HG02763 (cell line): ENCODE measurements around the gene ARHGAP1.
"Not testable (repeated sequence)": the region's sequence is repeated elsewhere in the genome, so short reads cannot be mapped to it uniquely, and the experiment has no call there.

ENCODE experiments used
- ATAC-seq: cut with Tn5 transposase; IDR thresholded peaks from one replicate; pipeline ENCODE4 v1.9.1; 2021; ENCODE audit warnings: mild to moderate bottlenecking, moderate library complexity; ENCODE audit not compliant: unreplicated experiment

ARHGAP1 gene

DNA sequence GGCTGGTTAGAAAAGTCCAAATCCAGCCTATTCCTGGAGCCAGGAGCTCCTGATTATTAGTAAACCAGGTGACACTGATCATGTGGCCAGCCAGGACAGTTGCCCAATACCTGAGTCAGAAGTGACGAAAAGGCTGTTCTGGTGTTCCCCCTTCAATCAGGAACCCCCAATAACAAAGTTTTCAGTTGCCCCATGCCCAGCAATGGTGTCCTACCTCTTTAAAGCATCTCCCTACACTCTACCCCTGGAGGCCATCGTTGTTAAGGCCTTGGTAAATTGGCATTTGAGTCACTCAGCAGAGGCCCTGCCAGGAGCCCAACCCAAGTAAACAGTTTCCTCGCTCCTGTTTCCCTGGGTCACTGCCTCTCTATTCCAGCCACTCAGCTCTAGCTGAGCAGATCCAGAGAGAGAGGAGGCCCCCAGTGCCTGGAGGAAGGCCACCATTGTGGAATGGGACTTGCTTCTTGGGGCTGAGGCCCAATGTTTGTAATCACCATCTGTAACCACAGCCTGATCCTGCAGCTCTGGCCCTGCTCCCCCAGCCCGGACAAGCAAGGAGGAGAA, 25.0 kb downstream of the ARHGAP1 start:
- no peak for ATAC-seq

DNA sequence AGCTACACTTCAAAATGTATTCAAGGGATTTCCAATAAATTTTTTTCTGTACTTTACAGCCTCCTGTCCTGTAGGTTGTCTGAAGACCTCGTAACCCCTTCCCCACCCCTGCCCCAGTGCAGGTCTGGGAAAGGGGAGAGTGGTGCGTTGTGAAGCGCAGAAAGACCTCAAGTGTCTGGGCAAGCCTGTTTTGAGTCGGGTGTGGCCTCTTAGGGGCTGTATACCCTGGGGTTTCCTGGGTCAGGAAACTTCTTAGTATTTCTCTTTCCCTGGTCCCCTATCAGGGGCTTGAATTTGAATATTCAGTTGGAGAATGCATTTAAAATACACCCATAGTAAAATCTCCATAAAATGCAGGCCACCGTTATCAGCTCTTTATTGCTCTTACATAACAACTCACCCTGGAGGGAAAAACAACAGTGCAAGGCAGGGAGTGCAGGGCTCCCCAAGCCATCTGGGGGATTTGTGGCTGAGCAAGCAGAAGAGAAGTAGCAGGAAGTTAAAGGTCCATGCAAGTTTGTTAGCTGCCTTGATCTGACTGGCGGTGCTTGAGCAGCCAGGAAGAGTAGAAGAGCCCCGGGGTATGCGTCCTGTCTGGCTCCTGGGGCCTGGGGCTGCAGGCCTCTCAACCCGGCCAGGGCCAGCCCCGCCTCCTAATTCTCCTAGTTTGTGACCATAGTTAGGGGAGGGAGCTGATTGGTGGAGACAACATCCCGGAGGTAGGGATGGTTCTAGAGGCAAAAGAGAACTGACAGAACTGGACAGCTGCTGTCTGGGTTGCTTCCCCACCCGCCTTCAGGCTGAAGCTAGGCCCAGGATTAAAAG, 25.7 kb downstream of the ARHGAP1 start:
- no peak for ATAC-seq

DNA sequence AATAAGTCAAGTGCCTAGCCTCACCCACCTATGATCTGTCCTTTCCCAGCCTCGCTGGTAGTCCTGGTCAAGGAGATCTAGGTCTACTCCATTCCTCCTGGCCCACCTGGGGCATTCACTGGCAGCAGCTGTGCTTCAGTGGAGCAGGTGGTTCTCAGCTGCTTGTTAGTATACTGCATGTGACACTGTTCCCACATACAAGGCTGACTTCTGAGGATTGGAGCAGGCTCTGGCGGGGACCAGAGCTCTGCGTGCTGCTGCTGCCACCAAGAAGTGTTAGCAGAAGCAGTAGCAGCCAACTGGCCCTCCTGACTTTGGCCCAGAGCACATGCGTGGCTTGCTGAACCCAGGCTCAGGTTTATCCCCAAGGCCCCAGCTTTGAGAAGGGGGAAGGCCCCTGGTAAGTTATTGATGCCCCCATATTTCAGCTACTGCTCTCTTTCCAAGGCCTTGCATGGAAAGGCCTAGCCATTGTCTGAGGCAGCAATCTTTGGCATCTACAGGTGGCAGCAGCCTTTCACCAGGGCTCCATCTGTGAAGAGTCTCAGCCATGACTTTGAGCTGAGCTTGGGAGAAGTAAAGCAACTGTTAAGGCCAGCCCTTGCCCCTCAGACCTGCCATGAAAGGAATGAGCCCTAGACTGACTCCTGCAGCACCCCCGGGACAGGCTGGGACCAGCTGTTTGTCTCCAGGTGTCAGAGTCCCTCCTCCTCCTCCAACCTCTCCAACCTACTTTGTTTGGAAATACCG, 26.5 kb downstream of the ARHGAP1 start:
- ATAC-seq, result no peak

DNA sequence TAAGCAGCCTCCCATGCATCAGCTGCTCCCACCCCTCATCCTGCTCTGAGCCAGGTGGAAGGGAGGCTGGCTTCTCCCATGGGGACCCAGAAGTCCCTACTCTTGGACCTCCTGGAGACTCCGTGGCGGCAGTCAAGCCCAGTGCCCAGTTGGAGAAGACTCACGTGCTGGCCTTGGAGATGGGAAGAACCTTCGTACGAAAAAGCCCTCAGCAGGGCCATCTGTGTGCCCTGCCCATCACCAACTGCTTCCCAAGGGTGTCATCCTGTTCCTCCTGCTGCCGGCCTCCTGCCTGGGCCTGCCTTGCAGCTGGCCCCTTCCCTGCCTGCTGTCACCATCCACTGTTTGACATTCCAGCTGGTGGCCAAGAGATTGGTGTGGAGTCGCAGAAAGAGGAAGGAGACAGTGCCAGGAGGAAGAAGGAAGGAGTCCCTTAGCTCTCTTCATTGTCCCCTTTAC, 28.0 kb downstream of the ARHGAP1 start:
- no peak for ATAC-seq

DNA sequence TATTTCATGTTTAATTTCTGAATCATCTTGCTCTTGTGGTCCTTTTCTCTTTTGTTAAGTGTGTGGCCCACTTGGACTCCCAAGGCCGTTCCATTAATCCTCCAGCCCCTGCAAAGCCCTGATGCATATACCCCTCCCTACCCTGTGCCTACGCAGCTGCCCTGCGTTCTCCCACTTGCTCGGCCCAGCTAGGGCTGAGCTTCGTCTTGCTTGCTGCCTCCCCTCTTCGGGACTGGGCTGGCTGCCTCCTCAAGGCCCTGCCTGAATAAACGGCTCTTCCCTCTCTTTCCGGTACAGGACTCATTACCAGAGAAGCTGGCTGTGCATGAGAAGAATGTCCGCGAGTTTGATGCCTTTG, 28.5 kb downstream of the ARHGAP1 start:
- no peak for ATAC-seq

DNA sequence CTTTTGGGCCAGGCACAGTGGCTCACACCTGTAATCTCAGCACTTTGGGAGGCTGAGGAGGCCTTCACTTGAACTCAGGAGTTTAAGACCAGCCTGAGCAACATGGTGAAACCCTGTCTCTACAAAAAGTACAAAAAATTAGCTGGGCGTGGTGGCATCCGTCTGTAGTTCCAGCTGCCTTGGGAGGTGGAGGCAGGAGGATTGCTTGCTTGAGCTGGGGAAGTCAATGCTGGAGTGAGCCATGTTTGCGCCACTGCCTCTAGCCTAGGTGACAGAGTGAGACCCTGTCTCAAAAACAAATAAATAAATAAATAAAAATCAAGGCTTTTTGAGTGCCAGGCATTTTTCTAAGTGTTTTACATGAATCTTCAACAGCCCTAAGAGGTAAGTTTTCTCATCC, 29.9 kb downstream of the ARHGAP1 start:
- not testable (repeated sequence) for ATAC-seq

DNA sequence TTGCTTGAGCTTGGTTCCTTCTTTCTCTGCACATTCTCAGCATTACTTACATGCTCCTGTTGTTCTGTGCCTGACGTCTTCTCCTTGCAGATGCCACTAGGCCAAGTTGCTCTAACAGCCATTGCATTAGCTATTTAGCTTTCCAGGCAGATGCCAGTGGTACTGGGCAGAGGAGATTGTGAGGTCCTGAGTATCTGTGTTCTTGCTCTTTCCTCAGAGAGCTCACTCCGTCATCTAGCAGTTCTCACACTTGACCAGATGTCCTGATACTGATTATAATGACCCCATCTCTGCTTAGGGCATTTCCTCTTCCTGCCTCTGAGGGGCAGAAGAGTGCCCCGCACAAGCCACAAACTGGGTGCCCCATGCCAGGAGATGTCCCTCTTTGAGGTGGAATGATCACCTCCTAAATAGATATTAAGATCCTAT, 30.7 kb downstream of the ARHGAP1 start:
- ATAC-seq, result no peak

DNA sequence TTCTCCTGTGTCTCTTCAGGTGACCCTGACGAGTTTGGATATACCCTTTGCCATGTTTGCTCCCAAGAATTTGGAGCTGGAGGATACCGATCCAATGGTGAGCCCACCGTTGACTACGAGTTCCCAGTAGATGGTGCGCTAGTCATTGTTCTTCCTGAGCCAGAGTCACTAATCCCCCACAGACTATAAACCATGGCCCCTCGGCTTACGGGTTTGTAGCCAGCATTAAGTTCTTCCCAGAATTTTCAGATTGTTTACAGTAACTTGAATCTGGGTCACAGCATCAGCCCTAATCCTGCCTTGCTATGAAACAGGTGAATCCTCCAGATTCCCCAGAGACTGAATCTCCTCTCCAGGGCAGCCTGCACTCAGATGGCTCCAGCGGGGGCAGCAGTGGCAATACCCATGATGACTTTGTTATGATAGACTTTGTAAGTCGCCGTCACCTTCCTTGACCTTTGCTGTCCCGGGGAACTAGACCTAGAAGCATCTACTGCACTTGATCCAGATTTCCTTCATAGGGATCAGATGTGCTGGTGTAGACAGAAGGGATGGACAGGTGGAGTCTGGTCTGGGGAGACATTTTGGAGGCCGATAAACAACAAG, 31.8 kb downstream of the ARHGAP1 start:
- ATAC-seq, result no peak

DNA sequence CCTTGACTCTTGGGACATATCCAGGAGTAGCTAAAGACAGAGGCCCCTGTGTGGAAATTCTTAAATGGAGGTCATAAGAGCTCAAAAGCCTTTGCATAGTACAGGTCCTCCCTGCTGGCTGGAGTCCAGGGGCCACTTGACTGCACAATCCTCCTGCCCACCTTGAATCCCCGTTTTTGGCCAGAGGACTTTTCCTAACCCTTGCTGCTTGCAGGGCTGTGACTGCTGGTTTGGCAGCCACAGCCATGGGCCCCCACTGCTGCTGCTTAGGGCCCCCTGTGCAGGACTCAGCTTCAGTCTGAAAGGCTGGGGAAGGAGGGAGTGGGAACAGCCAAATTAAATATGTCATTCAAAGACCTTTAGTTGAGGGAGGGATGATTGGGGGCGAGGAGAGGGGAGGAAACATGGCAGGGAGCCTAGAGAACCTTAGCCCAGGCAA, 33.4 kb downstream of the ARHGAP1 start:
- no peak for ATAC-seq

DNA sequence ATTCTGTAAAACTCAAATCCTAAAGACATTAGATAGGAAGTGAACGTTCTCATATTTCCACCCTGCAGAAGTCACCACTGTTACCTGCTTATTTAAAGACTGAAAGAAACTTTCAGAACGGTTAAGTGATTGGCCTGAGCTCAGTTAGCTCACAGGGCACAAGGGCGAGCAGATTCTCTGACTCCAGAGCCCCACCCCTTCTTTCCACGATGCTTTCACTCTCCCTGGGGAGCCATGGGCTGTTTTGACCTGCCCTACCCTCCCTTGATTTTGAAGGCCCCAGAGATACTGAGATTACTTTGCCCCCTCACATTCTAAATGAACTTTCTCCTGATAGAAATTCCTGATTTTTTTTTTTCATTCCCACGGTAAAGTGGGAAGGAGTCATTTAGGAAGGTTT, 33.9 kb downstream of the ARHGAP1 start:
- ATAC-seq, result no peak

DNA sequence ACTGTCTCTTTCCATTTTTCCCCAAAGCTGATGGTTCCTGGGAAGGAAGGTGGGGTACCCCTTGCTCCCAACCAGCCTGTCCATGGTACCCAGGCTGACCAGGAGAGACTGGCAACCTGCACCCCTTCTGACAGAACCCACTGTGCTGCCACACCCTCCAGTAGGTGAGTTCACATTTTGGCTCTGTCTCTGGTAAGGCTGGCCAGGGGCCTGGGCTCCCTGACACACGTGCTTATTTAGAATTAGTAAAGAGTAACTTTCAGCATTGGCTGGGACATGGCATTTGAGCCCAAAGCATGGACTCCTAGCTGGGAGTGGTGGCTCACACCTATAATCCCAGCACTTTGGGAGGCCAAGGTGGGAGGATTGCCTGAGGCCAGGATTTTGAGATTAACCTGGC, 35.1 kb downstream of the ARHGAP1 start:
- no peak for ATAC-seq

DNA sequence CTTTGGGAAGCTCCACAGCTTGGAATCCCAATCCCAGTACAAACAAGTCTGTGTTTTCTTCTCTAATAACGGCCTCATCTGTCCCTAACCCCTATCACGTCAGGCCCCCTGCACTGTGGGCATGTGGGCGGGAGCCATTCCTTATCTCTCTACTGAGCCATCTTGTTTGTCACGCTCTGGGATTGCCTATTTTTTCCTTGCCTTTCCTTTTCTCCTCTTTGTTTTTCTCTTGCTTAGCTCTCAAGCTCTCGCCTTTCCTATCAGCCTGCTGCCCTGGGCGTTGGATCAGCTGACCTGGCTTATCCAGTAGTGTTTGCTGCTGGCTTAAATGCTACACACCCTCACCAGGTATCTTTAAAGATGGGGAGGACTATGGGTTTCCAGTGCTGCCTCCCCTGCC, 35.8 kb downstream of the ARHGAP1 start:
- no peak for ATAC-seq

DNA sequence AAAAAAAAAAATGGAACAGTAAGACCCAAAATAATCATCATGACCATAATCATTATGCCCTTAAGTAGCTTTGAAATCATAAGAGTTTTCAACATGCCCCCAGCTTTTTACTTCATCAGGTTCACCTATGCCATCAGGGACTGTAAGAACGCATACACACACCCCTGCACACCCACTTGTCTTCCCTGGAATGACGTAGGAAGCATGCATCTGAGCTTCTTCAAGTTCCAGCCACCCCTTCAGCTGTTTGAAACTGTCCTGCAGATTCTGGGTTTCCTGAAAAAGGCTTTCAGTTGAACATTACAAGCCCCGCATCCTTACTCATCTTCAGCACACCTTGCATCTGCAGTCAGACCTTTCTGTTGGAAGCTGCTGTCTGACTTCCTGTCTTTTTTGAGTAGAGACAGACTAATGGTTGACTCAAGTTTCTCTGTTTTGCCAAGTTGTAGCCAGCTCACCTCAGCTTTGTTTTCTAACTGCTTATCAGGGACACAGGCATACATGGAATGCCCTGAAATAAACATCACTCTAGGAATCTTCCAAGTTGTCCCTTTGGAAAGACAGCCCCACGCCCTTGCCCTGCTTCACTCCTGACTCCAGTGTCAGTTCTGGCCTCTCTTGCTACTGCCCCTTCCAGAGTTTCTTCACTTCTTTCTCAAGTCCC, 37.0 kb downstream of the ARHGAP1 start:
- no peak for ATAC-seq

DNA sequence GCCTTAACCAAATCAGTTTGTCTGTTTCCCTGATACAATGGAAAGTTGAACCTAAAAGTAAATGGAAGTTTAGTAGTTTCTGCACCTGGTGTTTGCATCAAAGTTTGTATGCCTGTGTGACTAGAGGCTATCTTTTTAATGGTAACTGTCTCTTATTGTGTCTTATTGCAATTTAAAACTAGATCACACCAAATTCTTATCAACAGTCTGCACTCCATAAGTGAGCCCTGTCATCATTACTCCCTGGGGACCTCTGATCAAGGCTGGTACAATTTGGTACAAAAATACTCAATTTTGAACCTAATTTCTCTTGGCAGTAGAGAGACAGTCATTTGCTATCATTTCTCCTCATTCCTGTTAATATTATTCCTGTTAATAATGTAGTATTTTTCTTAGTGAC, 38.1 kb downstream of the ARHGAP1 start:
- no peak for ATAC-seq

DNA sequence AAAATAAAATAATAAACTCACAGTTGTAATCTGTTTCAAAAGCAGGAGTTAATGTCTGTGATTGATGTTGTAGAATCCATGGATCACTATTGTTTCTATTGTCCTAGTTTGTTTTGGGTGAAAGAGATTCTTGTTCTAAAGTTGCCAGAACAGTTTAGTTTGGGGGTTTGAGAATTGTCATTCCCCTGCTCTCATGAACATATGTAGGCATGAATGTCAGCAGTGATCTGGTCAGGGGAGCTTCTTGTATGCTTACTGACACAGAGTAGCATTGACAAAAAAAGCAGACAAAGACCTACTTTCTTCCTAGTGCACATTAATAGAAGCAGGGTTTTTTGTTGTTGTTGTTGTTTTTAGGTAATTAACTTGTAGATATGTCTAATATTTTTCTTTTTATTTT, 38.6 kb downstream of the ARHGAP1 start:
- no peak for ATAC-seq

DNA sequence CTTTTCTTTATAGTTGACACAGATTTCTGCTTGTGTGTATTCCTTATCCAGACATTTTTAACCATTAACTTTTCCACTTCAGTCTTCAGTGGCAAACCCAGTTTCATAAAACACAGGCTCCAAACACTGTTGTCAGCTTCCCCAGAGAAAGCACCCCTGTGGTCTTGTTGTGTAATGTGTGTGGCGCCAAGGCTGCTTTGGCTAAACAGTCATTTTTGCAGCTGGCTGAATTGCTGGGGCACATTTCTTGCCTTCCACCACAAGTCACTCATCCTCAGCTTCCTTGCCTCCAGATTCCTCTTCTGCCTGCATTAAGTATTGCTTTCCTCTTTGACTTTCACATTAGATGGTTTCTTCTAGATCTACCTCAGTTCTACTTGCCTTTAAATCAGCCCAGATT, 40.5 kb downstream of the ARHGAP1 start:
- no peak for ATAC-seq

DNA sequence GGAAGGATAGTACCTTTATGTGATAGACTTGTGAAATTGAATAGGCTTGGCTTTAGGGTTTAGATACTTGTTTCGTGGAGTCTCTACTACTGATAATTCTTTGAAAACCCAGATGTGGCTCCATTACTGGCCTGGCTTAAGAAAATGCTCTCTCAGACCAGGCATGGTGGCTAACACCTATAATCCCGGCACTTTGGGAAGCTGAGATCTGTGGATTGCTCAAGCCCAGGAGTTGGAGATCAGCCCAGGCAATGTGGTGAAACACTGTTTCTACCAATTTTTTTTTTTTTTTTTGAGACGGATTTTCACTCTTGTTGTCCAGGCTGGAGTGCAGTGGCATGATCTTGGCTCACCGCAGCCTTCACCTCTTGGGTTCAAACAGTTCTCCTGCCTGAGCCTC, 42.2 kb downstream of the ARHGAP1 start:
- no peak for ATAC-seq

DNA sequence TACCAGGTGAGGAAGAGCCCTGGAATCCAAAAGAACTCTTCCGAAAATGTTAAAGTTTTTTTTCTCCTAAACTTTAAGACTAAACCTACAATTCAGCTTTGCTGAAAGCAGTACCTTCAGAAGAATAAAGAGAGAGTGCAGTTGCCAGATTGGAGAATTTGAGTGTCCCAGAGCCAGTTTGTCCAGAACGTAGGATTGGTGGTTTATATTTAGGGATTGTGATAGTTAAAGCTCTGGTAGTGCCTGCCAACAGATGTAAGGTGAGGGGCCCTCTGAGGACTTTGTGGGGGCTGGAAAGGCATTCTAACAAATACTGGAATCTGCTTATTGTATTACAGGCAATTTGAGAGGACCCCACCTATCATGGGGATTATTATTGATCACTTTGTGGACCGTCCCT, 43.2 kb downstream of the ARHGAP1 start:
- ATAC-seq, result no peak

DNA sequence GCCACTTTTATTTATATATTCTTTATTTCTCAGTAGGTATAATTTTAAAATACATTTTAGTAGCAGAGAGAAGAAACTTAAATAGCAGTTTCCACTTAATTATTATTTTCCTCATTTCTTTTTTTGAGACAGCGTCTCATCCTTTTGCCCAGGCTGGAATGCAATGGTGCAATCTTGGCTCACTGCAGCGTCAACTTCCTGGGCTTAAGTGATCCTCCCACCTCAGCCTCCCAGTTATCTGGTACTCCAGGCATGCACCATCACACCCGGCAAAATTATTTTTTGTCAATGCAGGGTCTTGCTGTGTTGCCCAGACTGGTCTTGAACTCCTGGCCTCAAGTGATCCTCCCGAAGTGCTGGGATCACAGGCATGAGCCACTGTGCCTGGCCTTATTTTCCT, 44.8 kb downstream of the ARHGAP1 start:
- no peak for ATAC-seq

DNA sequence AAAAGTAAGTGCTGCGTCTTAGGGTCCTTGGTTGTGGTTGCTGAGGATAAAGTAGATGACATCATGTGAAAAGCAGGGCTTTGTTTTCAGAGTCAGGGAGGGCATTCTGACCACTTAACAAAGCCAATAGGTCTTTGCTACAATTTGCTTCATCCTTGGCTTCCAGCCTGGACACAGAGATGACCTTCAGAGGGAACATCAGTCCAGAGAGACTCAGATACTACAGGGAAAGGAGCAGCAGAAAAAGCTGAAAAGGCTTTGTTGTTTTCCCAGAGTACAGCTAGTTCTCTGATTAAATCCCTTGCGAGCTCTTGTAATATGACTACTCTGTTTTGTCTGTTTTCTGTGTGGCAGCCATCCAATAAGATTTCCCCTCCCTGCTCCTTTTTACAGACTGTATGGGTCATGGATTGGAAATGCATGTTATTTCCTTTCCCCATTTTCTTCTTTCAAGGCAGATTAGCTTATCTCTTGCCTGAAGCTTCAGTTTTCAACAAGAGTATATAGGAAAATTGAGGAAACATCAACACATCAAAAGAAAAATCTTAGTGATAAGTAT, 51.2 kb downstream of the ARHGAP1 start:
- no peak for ATAC-seq

DNA sequence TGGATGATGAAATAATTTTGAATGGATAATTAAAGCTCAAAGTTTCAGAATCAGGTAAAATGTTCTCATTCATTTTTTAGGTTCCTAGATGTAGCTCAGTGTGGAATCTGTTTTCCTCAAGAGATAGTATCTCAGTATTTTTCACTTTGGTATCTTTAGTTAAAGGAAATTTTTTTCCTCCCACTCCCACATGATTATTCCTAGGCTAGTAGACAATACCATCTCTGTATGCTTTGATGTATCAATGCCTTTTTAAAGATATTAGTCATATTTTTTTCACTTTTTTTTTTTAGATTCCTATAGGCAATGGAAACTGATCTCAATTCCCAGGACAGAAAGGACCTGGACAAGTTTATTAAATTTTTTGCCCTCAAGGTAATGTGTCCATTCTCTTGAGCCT, 56.4 kb downstream of the ARHGAP1 start:
- no peak for ATAC-seq
